IMR-90 (cell line): Measurements from ENCODE around the gene PRR36. TPM values are rescaled to one million over a fixed set of nuclear protein-coding genes. Genes with fewer than 3 reads are reported as not detected.

Experiments
- ATAC-seq: fragments of 200-7000 bp; cut with Tn5 transposase; 2 replicates; pipeline ENCODE4 v1.9.1; 2020; ENCODE audit warnings: low read depth, mild to moderate bottlenecking, moderate library complexity
- BruUV-seq: library from RNA; stranded (reverse); fragments of 400-500 nt; replicated peaks from 2 replicates; lab custom pipeline; 2021; lab: Mats Ljungman, UMichigan
- CTCF ChIA-PET: fragments of 300-600 bp; formaldehyde crosslinking; extraction: SDS; loops from one replicate; lab custom pipeline; 2021; ENCODE audit warnings: antibody characterized with exemption; lab: Yijun Ruan, JAX
- POLR2A ChIA-PET: fragments of 300-600 bp; sonication (Branson Sonifier 250); formaldehyde crosslinking; loops from one replicate; lab custom pipeline; 2022; ENCODE audit warnings: antibody characterized with exemption; ENCODE audit not compliant: unreplicated experiment; lab: Charles Lee
- DNase-seq: peaks from one replicate; pipeline ENCODE4 v3.0.0; 2013
- H2AFZ ChIP-seq: replicated peaks from 2 replicates; pipeline ENCODE3; 2013; ENCODE audit warnings: low read length, mild to moderate bottlenecking; ENCODE audit not compliant: poor library complexity
- H2AK5ac ChIP-seq: 2 replicates; pipeline ENCODE4 v1.6.1; 2013; ENCODE audit warnings: low read depth, low read length, inconsistent platforms
- H2AK9ac ChIP-seq: replicated peaks from 2 replicates; pipeline ENCODE3; 2013; ENCODE audit warnings: mild to moderate bottlenecking, low read depth, low read length, moderate library complexity; ENCODE audit not compliant: poor library complexity
- H2BK120ac ChIP-seq: 2 replicates; pipeline ENCODE4 v1.6.1; 2013; ENCODE audit warnings: low read depth, low read length, inconsistent platforms
- H2BK15ac ChIP-seq: 3 replicates; pipeline ENCODE4 v1.6.1; 2013; ENCODE audit warnings: low read depth, low read length, inconsistent platforms
- H2BK20ac ChIP-seq: 2 replicates; pipeline ENCODE4 v1.6.1; 2013; ENCODE audit warnings: low read depth, mild to moderate bottlenecking, inconsistent platforms, low read length, moderate library complexity
- H2BK5ac ChIP-seq: 2 replicates; pipeline ENCODE4 v1.6.1; 2013; ENCODE audit warnings: mild to moderate bottlenecking, low read depth, low read length, inconsistent platforms; ENCODE audit not compliant: poor library complexity, severe bottlenecking
- H3K14ac ChIP-seq: replicated peaks from 2 replicates; pipeline ENCODE4 v1.6.1; 2013; ENCODE audit warnings: low read depth, low read length, inconsistent platforms
- H3K18ac ChIP-seq: 2 replicates; pipeline ENCODE4 v1.6.1; 2013; ENCODE audit warnings: low read depth, low read length, control low read depth
- H3K23ac ChIP-seq: 2 replicates; pipeline ENCODE4 v1.6.1; 2013; ENCODE audit warnings: low read depth, low read length, inconsistent platforms
- H3K27ac ChIP-seq: 2 replicates; pipeline ENCODE4 v1.5.1; 2013; ENCODE audit warnings: mild to moderate bottlenecking, control low read depth, low read length; ENCODE audit not compliant: insufficient read depth
- H3K27me3 ChIP-seq: 2 replicates; pipeline ENCODE4 v1.6.1; 2013; ENCODE audit warnings: low read length; ENCODE audit not compliant: control insufficient read depth, insufficient read depth
- H3K36me3 ChIP-seq: 2 replicates; pipeline ENCODE4 v1.6.1; 2013; ENCODE audit warnings: low read length, mixed read lengths; ENCODE audit not compliant: control insufficient read depth, insufficient read depth
- H3K4ac ChIP-seq: 2 replicates; pipeline ENCODE4 v1.6.1; 2013; ENCODE audit warnings: low read depth, low read length, inconsistent platforms
- H3K4me1 ChIP-seq: 2 replicates; pipeline ENCODE4 v1.6.1; 2013; ENCODE audit warnings: low read length, mixed read lengths; ENCODE audit not compliant: control insufficient read depth, insufficient read depth
- H3K4me2 ChIP-seq: 2 replicates; pipeline ENCODE4 v1.6.1; 2013; ENCODE audit warnings: low read depth, mild to moderate bottlenecking, control low read depth, low read length, moderate library complexity
- H3K4me3 ChIP-seq: 2 replicates; pipeline ENCODE4 v1.5.1; 2013; ENCODE audit warnings: low read depth, mild to moderate bottlenecking, control low read depth, low read length, moderate library complexity; ENCODE audit not compliant: insufficient read depth
- H3K56ac ChIP-seq: 2 replicates; pipeline ENCODE4 v1.6.1; 2013; ENCODE audit warnings: low read length, inconsistent platforms; ENCODE audit not compliant: insufficient read depth; ENCODE audit errors: extremely low read depth
- H3K79me1 ChIP-seq, 2 experiments: 2 replicates each; pipeline ENCODE4 v1.6.1; 2013; ENCODE audit warnings: low read length in 2 of 2, inconsistent platforms in 1 of 2, low read depth in 1 of 2
- H3K9ac ChIP-seq: 2 replicates; pipeline ENCODE4 v1.6.1; 2013; ENCODE audit warnings: low read depth, low read length, control low read depth
- H3K9me1 ChIP-seq: 2 replicates; pipeline ENCODE4 v1.6.1; 2013; ENCODE audit warnings: low read length, inconsistent platforms; ENCODE audit not compliant: insufficient read depth
- H3K9me3 ChIP-seq: 2 replicates; pipeline ENCODE4 v1.6.1; 2013; ENCODE audit warnings: low read length; ENCODE audit not compliant: control insufficient read depth, insufficient read depth
- H4K20me1 ChIP-seq: 2 replicates; pipeline ENCODE4 v1.6.1; 2013; ENCODE audit warnings: low read length, inconsistent platforms; ENCODE audit not compliant: insufficient read depth
- H4K5ac ChIP-seq: 2 replicates; pipeline ENCODE4 v1.6.1; 2013; ENCODE audit warnings: mild to moderate bottlenecking, low read depth, low read length, control low read depth
- H4K8ac ChIP-seq, 2 experiments: 2 replicates each; pipeline ENCODE4 v1.6.1; 2013; ENCODE audit warnings: low read depth in 2 of 2, low read length in 2 of 2, control low read depth in 1 of 2, inconsistent platforms in 1 of 2
- H4K91ac ChIP-seq: 2 replicates; pipeline ENCODE4 v1.6.1; 2013; ENCODE audit warnings: low read depth, low read length, inconsistent platforms; ENCODE audit not compliant: insufficient read depth
- CHD1 ChIP-seq: IDR thresholded peaks from 2 replicates; pipeline ENCODE4 v1.6.1; 2012; ENCODE audit warnings: low read depth, low read length, improper control_type of control experiment
- MAFK ChIP-seq: IDR thresholded peaks from 2 replicates; pipeline ENCODE4 v1.6.1; 2012; ENCODE audit warnings: low read depth, low read length, improper control_type of control experiment
- NFE2L2 ChIP-seq: fragments of 150-350 bp; IDR thresholded peaks from 2 replicates; pipeline ENCODE4 v1.6.1; 2016; ENCODE audit warnings: low read depth, mild to moderate bottlenecking, low read length
- POLR2A ChIP-seq: IDR thresholded peaks from 2 replicates; pipeline ENCODE4 v1.6.1; 2012; ENCODE audit warnings: mild to moderate bottlenecking, low read depth, low read length
- WGBS, 2 experiments: methylation state at CpG; one replicate each; pipeline versions ENCODE4 v1.1.5 to v1.1.7; 2013; ENCODE audit warnings: missing lambda C conversion rate in 2 of 2; ENCODE audit not compliant: insufficient read length in 1 of 2; ENCODE audit errors: extremely low coverage in 2 of 2; 5-methylcytosine and 5-hydroxymethylcytosine counted together
- dilution Hi-C: fragments of 300-500 bp; cut with HindIII; formaldehyde crosslinking; loops from one replicate; pipeline ENCODE4 v1.14.3; 2018; ENCODE audit warnings: low sequenced_read_pairs; ENCODE audit not compliant: unreplicated experiment
- in situ Hi-C: fragments of 300-500 bp; cut with MboI; formaldehyde crosslinking; loops from 3 replicates; pipeline ENCODE4 v1.14.3; 2019; ENCODE audit warnings: low sequenced_read_pairs, inconsistent platforms, mixed read lengths
- intact Hi-C: fragments of 100-400 bp; cut with micrococcal nuclease; formaldehyde crosslinking; loops from 2 replicates; pipeline ENCODE4 v1.10.0; 2022
- polyA plus RNA-seq, 3 experiments: library from polyadenylated mRNA; depleted of rRNA; stranded (reverse); fragments of >200 nt; gene quantifications; 2 replicates each; pipeline ENCODE4 v1.2.3, GENCODE V29; 2012; ENCODE audit warnings: low replicate concordance in 1 of 3
- total RNA-seq: library from RNA; depleted of rRNA; stranded (reverse); fragments of >200 nt; gene quantifications from 2 replicates; pipeline ENCODE4 v1.2.3, GENCODE V29; 2012

The PRR36 gene
- total and polyA plus RNA-seq, 2 of the 4 experiments (the other 2 are of a cell fraction): 0.02 TPM; not detected in 1

GRCh38 chr19:7916103-7916954 lies 42.1 kb upstream of the PRR36 start:
- H3K4me2 ChIP-seq: peak overlapping the region; percentile 70
- TF ChIP-seq NFE2L2 (no peak), CHD1 (no peak), MAFK (no peak), POLR2A (no peak)

More at GRCh38 chr19:7916103-7916954, 42.1 kb upstream of the PRR36 start:
- Histone ChIP-seq H2AK5ac (peak overlapping the region; percentile 9; the same call in 1 of the 2 replicates), H3K9me3 (no peaks in the 10 kb centered on the region), H3K9me1 (peaks cover 6% of the 10 kb centered on the region), H4K91ac (no peak overlapping the region), H3K36me3 (peaks cover 13% of the 10 kb centered on the region), H3K23ac (0 out of 2 replicates have a peak overlapping the region, but pooled peaks have one; percentile 15), H2BK120ac (no peak overlapping the region), H3K79me1 (peaks cover 0 to 12% of the 10 kb centered on the region in 2 experiments; a peak in 2 of 4 replicates), H4K8ac (peak overlapping the region in 1 of 2 experiments; percentile 3; a peak in 1 of 4 replicates), H3K4ac (0 out of 2 replicates have a peak overlapping the region, but pooled peaks have one; percentile 29), H3K27me3 (peaks cover 11% of the 10 kb centered on the region), H3K27ac (no peak overlapping the region; the same call in 1 of the 2 replicates), H2BK15ac (no peak overlapping the region), H2AFZ (peak overlapping the region; percentile 90), H2BK20ac (no peak overlapping the region), H3K56ac (no peak overlapping the region), H4K20me1 (peaks cover 5% of the 10 kb centered on the region), H3K4me1 (peaks cover 15% of the 10 kb centered on the region), H4K5ac (no peak overlapping the region), H3K14ac (no peak overlapping the region), H3K9ac (peak overlapping the region; percentile 15; the same call in 1 of the 2 replicates), H3K18ac (no peak overlapping the region; the same call in 1 of the 2 replicates), H2BK5ac (no peak overlapping the region), H3K4me3 (peak overlapping the region; percentile 44), H2AK9ac (peak overlapping the region; percentile 89)
- no TSS peak for BruUV-seq
- intact Hi-C loops (no loop called here), dilution Hi-C loops (no loop called here), in situ Hi-C loops (no loop called here)
- POLR2A ChIA-PET: no interaction called here
- CTCF ChIA-PET: interaction anchor here (2.4 kb wide), 1 partner anchor 13 kb away, joined by 10 read pairs; no protein-coding TSS in a partner anchor
- no peak for ATAC-seq
- WGBS, 2 experiments: 5% methylated on average over 44 of the region's 104 CpGs; no CpG with 5 or more reads in 1 of the 2 experiments
- DNase-seq: no peak
